ENCODE measurements around the gene LRRC43.

The LRRC43 gene

DNA sequence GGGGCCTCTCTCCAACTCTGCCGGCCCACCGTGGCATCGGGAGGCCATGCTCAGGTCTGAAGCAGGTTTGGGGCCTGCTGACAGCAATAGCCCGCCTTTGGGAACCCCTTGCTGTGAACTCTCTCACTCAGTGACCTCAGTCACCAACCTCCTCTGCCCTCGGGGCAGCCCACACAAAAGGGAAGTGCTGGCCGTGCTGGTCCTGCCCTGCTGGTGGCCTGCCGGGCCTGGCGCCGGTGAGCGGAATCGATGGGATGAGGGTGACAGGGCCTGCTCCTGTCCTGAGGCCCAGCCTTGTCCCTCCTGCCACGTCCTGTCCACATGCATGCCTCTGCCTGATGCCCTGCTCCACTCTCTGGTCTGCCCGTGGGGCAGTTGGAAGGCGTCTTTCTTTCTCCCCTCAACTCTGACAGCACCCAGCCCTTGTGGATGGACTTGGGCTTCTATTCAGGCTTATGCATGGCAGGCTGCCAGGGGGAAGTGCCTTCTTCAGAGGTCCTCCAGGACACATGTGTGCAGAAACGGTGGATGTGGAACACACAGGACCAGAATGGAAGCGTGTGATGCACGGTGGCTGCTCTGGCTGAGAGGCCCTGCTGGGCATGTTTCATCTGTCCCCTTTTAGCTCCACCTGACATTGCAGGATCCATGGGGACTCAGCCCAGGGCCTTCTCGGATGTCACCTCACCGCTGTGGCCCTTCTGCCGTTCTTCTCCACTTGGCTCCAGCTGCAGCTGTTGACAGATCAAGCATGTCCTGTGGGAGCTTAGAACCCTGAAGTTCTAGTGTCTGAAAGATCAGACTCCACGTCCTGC, 40.8 kb upstream of the LRRC43 start:
- H3K36me3 ChIP-seq (ENCODE audit: control insufficient read depth, low read depth, low read length), result peaks cover 12% of the 10 kb centered on the region
- H3K9ac ChIP-seq (ENCODE audit: low read length), result no peak overlapping the region
- H3K9me3 ChIP-seq (ENCODE audit: control insufficient read depth, low read depth, low read length), result peaks cover 10% of the 10 kb centered on the region
- no peak overlapping the region for H3K4me3 ChIP-seq (ENCODE audit: low read length)
- H3K27ac ChIP-seq (ENCODE audit: low read length), result no peak overlapping the region
- no peaks in the 10 kb centered on the region for H3K4me1 ChIP-seq (ENCODE audit: control insufficient read depth, low read depth, low read length)
- H3K27me3 ChIP-seq (ENCODE audit: control insufficient read depth, insufficient read depth, low read length), result no peaks in the 10 kb centered on the region

DNA sequence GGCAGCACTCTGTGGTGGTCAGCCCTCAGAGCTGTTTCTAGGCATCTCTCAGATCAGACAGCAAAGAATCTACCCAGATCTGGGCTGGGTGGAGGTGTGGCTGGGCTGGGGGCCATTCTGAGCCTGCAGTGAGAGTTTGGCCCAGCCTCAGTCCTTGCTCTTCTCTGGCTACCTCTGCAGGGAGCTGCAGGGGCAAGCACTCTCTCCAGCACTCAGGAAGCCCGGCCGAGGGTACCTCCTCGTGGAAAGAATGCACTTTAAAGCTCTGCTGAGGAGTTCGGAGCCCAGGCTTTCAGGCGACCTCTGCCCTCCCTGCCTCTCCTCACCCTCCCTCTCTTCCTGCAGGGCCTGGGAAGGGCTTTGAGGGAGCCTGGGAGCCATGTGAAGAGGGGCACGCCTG, 40.1 kb upstream of the LRRC43 start:
- no peak overlapping the region for H3K4me3 ChIP-seq (ENCODE audit: low read length)
- H3K27me3 ChIP-seq (ENCODE audit: control insufficient read depth, insufficient read depth, low read length), result no peaks in the 10 kb centered on the region
- H3K4me1 ChIP-seq (ENCODE audit: control insufficient read depth, low read depth, low read length), result no peaks in the 10 kb centered on the region
- H3K36me3 ChIP-seq (ENCODE audit: control insufficient read depth, low read depth, low read length), result peaks cover 12% of the 10 kb centered on the region
- H3K9ac ChIP-seq (ENCODE audit: low read length), result no peak overlapping the region
- H3K9me3 ChIP-seq (ENCODE audit: control insufficient read depth, low read depth, low read length), result peaks cover 10% of the 10 kb centered on the region
- H3K27ac ChIP-seq (ENCODE audit: low read length), result no peak overlapping the region

DNA sequence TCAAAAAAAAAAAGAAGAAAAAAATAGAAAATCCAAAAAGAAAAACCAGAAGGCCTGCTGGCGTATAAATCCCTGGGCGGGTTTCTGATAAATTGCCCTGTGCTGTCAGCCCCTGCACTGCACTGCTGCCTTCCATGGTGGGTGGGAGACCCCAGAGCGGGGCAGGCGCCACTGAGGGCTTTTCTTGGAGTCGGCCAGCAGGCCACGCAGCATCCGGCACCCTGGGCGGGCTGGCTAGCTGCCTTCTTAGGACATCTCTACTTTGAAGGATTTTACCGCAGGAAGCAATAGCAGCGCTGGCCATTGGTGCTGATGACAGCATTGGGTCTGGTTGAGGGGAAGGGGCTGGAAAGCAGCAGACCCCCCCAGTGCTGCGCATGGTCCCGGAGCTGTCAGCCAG, 38.0 kb upstream of the LRRC43 start:
- H3K27ac ChIP-seq (ENCODE audit: low read length), result no peak overlapping the region
- H3K9me3 ChIP-seq (ENCODE audit: control insufficient read depth, low read depth, low read length), result peaks cover 10% of the 10 kb centered on the region
- no peak overlapping the region for H3K9ac ChIP-seq (ENCODE audit: low read length)
- H3K27me3 ChIP-seq (ENCODE audit: control insufficient read depth, insufficient read depth, low read length), result no peaks in the 10 kb centered on the region
- no peak overlapping the region for H3K4me3 ChIP-seq (ENCODE audit: low read length)
- no peaks in the 10 kb centered on the region for H3K4me1 ChIP-seq (ENCODE audit: control insufficient read depth, low read depth, low read length)
- H3K36me3 ChIP-seq (ENCODE audit: control insufficient read depth, low read depth, low read length), result peaks cover 12% of the 10 kb centered on the region

DNA sequence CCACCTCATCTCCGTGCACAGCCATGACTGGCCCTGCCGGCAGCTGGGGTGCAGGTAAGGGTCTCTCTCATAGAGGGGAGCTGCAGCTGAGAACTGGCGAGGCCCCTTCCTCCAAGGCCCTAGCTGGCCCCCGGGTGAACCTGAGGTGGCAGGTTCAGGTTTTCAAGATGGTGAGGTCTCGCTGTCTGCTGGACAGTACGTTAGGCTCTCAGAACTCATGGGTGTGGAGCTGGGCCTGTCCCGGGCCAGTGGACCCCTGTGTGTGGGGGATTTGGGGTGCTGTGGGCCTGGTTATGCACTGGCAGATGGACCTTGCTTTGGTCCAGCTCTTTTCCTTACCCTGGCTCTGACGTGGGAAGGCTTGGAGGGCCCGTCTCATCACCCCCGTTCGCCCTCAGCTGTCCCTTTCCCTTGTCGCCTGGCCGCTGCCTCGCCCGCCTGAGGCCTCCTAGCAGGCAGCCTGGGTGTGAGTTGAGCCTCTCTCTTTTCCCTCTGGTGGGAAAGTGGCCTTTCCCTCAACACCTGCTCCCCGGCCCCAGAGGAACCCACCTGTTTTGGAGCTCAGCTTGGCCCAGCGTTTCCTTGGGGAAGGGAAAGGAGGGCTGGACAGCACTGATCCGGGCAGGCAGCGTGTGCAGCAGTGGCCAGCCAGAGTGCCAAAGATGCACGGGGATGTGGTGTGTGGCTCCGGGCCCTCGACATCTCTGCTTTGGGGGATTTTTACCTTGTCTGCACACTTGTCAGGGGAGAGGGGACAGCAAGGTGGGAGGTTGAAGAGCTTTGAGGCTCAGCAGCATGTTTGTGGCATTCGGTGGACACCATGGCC, 37.2 kb upstream of the LRRC43 start:
- H3K9ac ChIP-seq (ENCODE audit: low read length), result no peak overlapping the region
- peaks cover 12% of the 10 kb centered on the region for H3K36me3 ChIP-seq (ENCODE audit: control insufficient read depth, low read depth, low read length)
- no peaks in the 10 kb centered on the region for H3K27me3 ChIP-seq (ENCODE audit: control insufficient read depth, insufficient read depth, low read length)
- H3K4me3 ChIP-seq (ENCODE audit: low read length), result no peak overlapping the region
- H3K27ac ChIP-seq (ENCODE audit: low read length), result no peak overlapping the region
- no peaks in the 10 kb centered on the region for H3K4me1 ChIP-seq (ENCODE audit: control insufficient read depth, low read depth, low read length)
- H3K9me3 ChIP-seq (ENCODE audit: control insufficient read depth, low read depth, low read length), result peaks cover 10% of the 10 kb centered on the region

DNA sequence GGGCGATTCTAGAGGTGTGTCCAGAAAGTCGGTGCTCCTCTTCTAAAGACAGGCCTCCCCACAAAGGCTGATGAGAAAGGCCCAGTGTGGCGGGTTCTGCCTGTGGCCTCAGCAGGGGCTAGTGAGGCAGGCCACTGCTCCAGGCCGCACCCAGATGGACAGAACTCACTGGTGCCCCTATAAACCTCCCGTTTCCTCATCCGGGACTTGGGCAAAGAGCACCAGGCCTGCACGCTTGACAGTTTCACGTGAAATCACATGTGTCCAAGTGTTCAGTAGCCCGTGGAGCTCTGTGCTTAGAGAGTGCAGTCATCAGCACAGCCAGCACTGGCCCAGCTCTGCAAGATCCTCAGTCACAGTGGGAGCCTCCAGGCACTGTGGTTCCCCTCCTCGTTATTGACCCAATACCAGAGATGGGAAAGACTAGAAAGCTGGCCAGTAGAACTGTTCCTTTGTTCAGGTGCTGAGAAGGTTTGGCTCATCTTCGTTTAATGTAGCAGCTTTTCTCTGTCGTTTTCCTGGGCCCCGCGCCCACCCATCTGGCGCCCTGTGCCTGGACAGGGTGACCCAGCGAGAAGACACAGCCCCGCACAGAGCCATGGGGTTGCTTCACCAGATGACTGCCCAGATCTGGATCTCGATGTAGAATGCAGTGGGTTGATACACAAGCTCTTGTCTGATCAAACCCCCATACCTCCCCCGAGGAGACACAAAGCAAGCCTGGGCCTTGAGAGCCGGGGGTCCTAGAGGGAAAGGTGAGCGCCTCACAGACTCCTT, 35.2 kb upstream of the LRRC43 start:
- peaks cover 3% of the 10 kb centered on the region for H3K4me1 ChIP-seq (ENCODE audit: control insufficient read depth, low read depth, low read length)
- H3K27me3 ChIP-seq (ENCODE audit: control insufficient read depth, insufficient read depth, low read length), result no peaks in the 10 kb centered on the region
- H3K27ac ChIP-seq (ENCODE audit: low read length), result no peak overlapping the region
- no peak overlapping the region for H3K4me3 ChIP-seq (ENCODE audit: low read length)
- peaks cover 3% of the 10 kb centered on the region for H3K9me3 ChIP-seq (ENCODE audit: control insufficient read depth, low read depth, low read length)
- H3K9ac ChIP-seq (ENCODE audit: low read length), result no peak overlapping the region
- H3K36me3 ChIP-seq (ENCODE audit: control insufficient read depth, low read depth, low read length), result peaks cover under 1% of the 10 kb centered on the region

DNA sequence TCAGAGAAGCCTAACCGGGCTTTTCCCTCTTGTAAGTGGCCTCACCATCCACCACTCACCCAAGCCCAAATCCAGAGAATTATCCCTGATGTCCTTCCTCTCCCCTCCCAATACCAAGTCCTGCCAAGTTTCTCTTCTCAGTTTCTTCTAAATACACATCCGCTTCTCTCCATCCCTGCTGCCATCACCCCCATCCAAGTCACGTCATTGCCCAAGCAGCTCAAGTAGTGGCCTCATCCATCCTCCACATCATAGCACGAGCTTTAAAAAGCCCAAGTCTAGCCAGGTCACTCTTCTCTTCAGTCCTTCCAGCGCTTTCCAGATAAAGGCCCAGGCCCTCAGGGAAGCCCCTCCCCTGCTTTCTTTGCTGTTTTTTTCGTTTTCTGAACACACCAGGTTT, 34.3 kb upstream of the LRRC43 start:
- no peak overlapping the region for H3K9ac ChIP-seq (ENCODE audit: low read length)
- H3K36me3 ChIP-seq (ENCODE audit: control insufficient read depth, low read depth, low read length), result no peaks in the 10 kb centered on the region
- no peaks in the 10 kb centered on the region for H3K9me3 ChIP-seq (ENCODE audit: control insufficient read depth, low read depth, low read length)
- peaks cover 3% of the 10 kb centered on the region for H3K4me1 ChIP-seq (ENCODE audit: control insufficient read depth, low read depth, low read length)
- no peak overlapping the region for H3K27ac ChIP-seq (ENCODE audit: low read length)
- no peak overlapping the region for H3K4me3 ChIP-seq (ENCODE audit: low read length)
- no peaks in the 10 kb centered on the region for H3K27me3 ChIP-seq (ENCODE audit: control insufficient read depth, insufficient read depth, low read length)

DNA sequence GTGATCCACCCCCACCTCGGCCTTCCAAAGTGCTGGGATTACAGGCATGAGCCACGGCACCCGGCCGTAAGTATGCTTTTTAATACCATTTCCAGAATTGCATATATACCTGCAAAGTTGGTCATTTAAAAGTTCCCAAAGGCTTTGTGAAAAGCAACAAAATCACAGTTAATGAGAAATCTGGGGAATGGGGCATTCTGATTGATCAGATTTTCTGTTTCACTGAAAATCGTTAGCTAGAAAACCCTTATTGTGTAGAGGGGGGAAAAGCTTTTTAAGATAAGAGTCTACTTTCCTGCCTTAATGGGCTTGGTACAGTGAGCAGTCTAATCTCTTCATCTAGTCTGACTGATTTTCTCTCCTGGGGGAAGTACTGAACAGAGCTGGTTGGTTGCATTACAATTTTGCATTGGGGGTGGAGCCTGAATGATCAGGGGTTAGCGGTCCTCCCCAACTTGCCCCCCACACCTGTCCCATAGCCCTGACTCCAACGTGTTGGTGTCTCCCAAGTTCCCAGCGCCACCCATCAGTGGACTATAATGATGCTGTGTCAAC, 32.7 kb upstream of the LRRC43 start:
- Histone ChIP-seq H3K36me3 (ENCODE audit: control insufficient read depth, low read depth, low read length) (no peaks in the 10 kb centered on the region), H3K4me3 (ENCODE audit: low read length) (no peak overlapping the region), H3K27ac (ENCODE audit: low read length) (no peak overlapping the region), H3K4me1 (ENCODE audit: control insufficient read depth, low read depth, low read length) (peaks cover 3% of the 10 kb centered on the region), H3K9me3 (ENCODE audit: control insufficient read depth, low read depth, low read length) (no peaks in the 10 kb centered on the region), H3K27me3 (ENCODE audit: control insufficient read depth, insufficient read depth, low read length) (no peaks in the 10 kb centered on the region), H3K9ac (ENCODE audit: low read length) (no peak overlapping the region)

DNA sequence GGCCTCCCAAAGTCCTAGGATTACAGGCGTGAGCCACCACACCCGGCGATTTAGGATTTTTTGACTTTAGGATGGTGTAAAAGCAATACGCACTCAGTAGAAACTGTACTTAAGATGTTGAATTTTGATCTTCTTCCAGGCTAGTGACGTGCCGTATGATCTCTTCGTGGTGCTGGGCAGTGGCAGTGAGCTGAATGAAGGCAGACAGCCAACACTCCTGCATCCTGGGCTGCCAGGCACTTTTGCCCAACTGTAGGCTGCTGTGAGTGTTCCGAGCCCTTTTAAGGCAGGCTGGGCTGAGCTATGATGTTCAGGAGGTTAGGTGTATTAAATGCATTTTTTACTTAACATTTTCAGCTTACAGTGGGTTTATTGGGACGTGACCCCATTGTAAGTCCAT, 30.2 kb upstream of the LRRC43 start:
- Histone ChIP-seq H3K9ac (ENCODE audit: low read length) (no peak overlapping the region), H3K4me1 (ENCODE audit: control insufficient read depth, low read depth, low read length) (peaks cover 3% of the 10 kb centered on the region), H3K36me3 (ENCODE audit: control insufficient read depth, low read depth, low read length) (no peaks in the 10 kb centered on the region), H3K27ac (ENCODE audit: low read length) (no peak overlapping the region), H3K27me3 (ENCODE audit: control insufficient read depth, insufficient read depth, low read length) (no peaks in the 10 kb centered on the region), H3K4me3 (ENCODE audit: low read length) (no peak overlapping the region), H3K9me3 (ENCODE audit: control insufficient read depth, low read depth, low read length) (no peaks in the 10 kb centered on the region)

DNA sequence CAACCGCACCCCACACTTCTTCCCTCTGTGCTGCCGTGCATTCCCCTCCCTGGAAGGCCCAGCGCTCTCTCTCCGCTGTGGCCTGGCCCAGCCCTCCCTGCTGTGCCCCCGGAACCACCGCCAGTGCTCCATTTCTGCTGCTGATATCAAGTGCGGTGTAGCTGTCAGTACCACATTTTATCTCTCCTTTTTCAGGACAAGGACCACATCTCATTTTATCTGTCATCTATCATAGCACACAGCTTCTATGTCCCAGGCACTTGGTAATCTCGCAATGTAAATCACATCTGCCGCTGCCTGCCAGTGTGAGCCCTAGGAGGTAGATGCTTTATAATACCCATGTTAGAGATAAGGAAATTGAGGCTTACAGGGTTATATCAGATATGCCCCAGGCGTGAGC, 27.2 kb upstream of the LRRC43 start:
- H3K27ac ChIP-seq (ENCODE audit: low read length), result no peak overlapping the region
- H3K36me3 ChIP-seq (ENCODE audit: control insufficient read depth, low read depth, low read length), result no peaks in the 10 kb centered on the region
- no peak overlapping the region for H3K4me3 ChIP-seq (ENCODE audit: low read length)
- H3K4me1 ChIP-seq (ENCODE audit: control insufficient read depth, low read depth, low read length), result peaks cover 3% of the 10 kb centered on the region
- no peaks in the 10 kb centered on the region for H3K27me3 ChIP-seq (ENCODE audit: control insufficient read depth, insufficient read depth, low read length)
- no peaks in the 10 kb centered on the region for H3K9me3 ChIP-seq (ENCODE audit: control insufficient read depth, low read depth, low read length)
- no peak overlapping the region for H3K9ac ChIP-seq (ENCODE audit: low read length)

DNA sequence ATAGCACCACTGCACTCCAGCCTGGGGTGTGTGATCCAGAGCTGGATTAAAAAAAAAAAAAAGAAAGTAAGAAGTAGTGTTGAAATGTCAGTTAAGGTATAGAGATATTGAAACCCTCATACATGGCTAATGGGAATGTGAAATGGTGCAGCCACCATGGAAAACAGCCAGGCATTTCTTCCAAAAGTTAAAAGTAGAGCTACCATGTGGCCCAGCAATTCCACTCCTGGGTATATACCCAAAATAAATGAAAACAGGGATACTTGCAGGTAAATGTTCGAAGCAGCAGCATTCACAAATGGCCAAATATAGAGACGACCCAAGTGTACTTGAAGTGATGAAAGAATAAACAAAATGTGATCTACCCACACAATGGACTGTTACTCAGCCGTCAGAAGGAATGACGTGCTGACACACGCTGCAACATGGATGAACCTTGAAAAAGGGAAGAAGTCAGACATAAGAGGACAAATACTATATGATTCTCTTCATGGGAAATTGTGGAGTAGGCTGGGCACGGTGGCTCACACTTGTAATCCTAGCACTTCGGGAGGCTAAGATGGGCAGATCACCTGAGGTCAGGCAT, 24.1 kb upstream of the LRRC43 start:
- no peak overlapping the region for H3K27ac ChIP-seq (ENCODE audit: low read length)
- no peaks in the 10 kb centered on the region for H3K4me1 ChIP-seq (ENCODE audit: control insufficient read depth, low read depth, low read length)
- no peak overlapping the region for H3K4me3 ChIP-seq (ENCODE audit: low read length)
- no peaks in the 10 kb centered on the region for H3K36me3 ChIP-seq (ENCODE audit: control insufficient read depth, low read depth, low read length)
- H3K9ac ChIP-seq (ENCODE audit: low read length), result no peak overlapping the region
- no peaks in the 10 kb centered on the region for H3K9me3 ChIP-seq (ENCODE audit: control insufficient read depth, low read depth, low read length)
- no peaks in the 10 kb centered on the region for H3K27me3 ChIP-seq (ENCODE audit: control insufficient read depth, insufficient read depth, low read length)

DNA sequence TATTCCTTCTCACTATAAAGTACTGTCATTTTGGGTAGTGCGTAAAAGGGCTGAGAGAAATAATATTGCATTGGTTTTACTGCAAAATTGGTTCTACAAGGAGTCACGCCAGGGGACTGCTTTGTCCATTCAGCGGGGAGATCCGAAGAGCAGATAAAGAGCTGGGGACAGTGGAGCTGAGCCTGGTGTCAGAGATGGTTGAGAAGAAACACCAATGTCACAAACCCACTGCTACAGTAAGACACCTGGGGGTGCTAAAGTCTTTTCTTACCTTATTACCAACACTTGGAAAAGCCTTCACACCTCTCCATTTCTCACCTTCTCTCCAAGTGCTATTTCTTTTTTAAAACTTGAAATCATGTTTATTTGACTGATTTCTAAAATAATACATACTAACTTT, 23.0 kb upstream of the LRRC43 start:
- Histone ChIP-seq H3K27ac (ENCODE audit: low read length) (no peak overlapping the region), H3K9ac (ENCODE audit: low read length) (no peak overlapping the region), H3K4me3 (ENCODE audit: low read length) (no peak overlapping the region), H3K27me3 (ENCODE audit: control insufficient read depth, insufficient read depth, low read length) (no peaks in the 10 kb centered on the region), H3K4me1 (ENCODE audit: control insufficient read depth, low read depth, low read length) (no peaks in the 10 kb centered on the region), H3K9me3 (ENCODE audit: control insufficient read depth, low read depth, low read length) (no peaks in the 10 kb centered on the region), H3K36me3 (ENCODE audit: control insufficient read depth, low read depth, low read length) (no peaks in the 10 kb centered on the region)

Measured in iPS-18a (cell line).